GM12874 (cell line): ENCODE measurements around the gene CX3CL1.

ENCODE experiments used
- TF ChIP-seq, protein P1 (sequence below): IDR thresholded peaks from 2 replicates; pipeline ENCODE4 v1.5.1; 2011; ENCODE audit warnings: low read depth, mild to moderate bottlenecking, control low read depth, low read length, moderate library complexity; ENCODE audit not compliant: insufficient read depth

The CX3CL1 gene

DNA sequence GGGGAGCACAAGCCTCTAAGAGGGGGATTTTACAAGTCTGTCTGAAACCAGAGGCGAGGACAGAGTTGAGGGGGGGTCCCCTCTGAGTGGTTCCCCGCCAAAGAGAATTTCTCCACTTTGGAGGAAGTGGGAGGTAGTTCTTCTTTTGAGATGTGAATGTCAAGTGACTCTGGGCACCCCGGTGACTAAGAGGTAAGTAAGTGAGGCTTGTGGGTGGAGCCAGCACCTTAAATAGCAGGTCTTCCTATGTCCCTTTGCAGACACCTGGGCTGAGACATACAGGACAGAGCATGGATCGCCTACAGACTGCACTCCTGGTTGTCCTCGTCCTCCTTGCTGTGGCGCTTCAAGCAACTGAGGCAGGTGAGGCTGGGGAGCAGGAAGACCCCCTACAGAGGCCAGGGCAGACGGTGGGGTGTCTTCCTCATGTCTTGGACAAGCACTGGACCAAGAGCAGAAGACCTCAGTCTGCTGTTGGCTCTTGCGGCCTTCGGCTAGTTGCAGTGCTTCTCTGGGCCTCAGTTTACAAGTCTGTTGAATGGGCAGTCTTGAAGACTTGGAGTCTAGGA is 13.7 kb upstream of the CX3CL1 start, which contains the start of gene CCL22:
Gene CCL22 (plus strand): TSS at position 257 of the 569 bp plus-strand sequence. CDS start 34 bp downstream, at position 291.
- TF ChIP-seq, protein P1, sequence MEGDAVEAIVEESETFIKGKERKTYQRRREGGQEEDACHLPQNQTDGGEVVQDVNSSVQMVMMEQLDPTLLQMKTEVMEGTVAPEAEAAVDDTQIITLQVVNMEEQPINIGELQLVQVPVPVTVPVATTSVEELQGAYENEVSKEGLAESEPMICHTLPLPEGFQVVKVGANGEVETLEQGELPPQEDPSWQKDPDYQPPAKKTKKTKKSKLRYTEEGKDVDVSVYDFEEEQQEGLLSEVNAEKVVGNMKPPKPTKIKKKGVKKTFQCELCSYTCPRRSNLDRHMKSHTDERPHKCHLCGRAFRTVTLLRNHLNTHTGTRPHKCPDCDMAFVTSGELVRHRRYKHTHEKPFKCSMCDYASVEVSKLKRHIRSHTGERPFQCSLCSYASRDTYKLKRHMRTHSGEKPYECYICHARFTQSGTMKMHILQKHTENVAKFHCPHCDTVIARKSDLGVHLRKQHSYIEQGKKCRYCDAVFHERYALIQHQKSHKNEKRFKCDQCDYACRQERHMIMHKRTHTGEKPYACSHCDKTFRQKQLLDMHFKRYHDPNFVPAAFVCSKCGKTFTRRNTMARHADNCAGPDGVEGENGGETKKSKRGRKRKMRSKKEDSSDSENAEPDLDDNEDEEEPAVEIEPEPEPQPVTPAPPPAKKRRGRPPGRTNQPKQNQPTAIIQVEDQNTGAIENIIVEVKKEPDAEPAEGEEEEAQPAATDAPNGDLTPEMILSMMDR, result no peak

DNA sequence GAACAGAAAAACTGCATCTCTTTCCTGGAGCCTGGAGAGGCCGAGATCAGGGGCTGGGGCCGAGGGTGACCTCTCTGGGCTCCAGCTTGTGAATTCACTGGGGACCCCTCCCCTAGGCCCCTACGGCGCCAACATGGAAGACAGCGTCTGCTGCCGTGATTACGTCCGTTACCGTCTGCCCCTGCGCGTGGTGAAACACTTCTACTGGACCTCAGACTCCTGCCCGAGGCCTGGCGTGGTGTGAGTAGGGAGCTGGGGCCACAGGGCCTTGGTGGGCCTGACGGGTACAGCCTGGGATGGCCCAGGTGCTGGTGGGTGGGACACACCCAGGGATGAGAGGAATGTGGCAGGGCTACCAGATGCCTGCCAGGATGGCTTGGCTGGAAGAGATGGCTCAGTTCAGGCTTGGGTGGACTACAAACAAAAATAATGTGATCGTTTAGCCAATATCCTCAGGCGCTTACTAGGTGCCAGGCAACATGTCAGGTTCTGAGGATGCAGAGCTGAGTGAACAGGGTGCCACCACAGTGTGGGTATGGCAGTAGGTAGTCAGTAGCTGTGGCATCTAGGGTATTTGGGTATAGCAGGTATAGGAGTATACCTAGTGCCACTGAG is 11.9 kb upstream of the CX3CL1 start:
- TF ChIP-seq, protein P1, result no peak

DNA sequence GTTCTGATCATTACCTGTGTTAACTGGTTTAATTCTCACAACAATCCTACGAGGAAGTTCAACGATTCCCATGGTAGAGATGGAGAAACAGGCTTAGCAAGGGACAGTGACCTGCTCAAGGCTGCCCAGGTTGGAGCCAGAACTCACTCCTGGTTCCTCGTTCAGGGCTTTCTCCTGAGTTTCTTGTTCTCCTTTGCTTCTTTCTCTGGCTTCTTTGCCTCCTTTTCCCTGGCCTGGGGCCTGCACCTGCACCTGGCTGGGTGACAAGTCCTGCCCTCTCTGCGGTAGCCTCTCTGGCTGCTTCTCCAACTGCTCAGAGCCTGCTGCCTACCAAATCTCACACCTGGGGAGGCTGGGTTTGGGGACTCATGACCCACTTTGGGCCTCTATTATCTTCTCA is 10.9 kb upstream of the CX3CL1 start:
- TF ChIP-seq, protein P1, result no peak

DNA sequence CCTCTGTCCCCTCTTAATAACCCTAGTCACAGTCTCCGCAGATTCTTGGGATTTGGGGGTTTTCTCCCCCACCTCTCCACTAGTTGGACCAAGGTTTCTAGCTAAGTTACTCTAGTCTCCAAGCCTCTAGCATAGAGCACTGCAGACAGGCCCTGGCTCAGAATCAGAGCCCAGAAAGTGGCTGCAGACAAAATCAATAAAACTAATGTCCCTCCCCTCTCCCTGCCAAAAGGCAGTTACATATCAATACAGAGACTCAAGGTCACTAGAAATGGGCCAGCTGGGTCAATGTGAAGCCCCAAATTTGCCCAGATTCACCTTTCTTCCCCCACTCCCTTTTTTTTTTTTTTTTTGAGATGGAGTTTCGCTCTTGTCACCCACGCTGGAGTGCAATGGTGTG is 8.1 kb upstream of the CX3CL1 start:
- TF ChIP-seq, protein P1, result no peak

DNA sequence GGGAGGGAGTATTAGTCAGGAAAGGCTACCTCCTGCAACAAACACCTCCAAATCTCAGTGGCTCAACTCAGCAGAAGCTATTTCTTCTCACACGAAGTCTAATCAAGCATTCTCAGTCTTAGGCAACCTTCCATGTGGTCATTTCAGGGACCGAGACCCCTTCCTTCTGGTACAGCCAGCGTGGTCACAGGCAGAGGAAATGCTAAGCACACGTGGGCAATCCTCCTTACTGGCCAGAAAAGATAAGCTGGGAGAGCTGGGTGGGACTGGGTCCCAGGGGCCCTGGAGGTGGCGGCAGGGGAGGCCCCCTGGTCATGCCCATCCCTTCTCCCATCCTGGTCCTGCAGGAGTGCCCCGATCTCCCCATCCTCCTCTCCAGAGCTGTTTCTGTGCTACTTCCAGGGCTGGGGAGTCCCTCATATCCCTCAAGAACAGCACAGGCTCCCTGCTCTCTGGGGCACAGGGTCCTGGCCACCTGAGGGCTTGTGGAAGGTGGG is 5.7 kb upstream of the CX3CL1 start:
- TF ChIP-seq, protein P1, result no peak

DNA sequence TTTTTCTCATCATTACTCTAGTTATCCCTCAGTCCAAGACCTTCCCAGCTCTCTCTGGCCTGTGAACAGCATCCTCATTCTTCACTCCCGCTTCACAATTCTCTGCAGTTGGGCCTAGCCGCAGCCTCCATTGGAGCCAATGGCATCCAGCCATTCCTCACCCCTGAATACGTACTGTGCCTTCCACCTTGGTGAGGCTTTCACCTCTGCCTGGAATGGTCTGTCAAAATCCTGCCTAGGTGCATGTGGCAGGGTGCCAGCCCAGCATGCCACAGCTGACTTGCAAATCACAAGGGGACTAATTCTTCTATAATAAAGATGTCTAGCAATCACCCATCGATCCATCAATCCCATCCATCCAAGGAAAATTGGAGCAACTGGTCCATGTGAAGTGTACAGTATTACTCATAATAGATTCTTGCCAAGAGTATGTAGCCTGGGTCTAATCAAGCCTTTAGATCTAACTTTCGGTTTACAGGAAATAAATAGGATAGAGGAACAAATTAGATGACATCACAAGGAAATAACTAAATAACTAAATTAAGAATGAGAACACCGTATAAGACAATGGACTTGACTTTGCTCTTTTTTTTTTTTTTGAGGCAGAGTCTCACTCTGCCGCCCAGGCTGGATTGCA is 5.1 kb upstream of the CX3CL1 start:
- TF ChIP-seq, protein P1, result no peak

DNA sequence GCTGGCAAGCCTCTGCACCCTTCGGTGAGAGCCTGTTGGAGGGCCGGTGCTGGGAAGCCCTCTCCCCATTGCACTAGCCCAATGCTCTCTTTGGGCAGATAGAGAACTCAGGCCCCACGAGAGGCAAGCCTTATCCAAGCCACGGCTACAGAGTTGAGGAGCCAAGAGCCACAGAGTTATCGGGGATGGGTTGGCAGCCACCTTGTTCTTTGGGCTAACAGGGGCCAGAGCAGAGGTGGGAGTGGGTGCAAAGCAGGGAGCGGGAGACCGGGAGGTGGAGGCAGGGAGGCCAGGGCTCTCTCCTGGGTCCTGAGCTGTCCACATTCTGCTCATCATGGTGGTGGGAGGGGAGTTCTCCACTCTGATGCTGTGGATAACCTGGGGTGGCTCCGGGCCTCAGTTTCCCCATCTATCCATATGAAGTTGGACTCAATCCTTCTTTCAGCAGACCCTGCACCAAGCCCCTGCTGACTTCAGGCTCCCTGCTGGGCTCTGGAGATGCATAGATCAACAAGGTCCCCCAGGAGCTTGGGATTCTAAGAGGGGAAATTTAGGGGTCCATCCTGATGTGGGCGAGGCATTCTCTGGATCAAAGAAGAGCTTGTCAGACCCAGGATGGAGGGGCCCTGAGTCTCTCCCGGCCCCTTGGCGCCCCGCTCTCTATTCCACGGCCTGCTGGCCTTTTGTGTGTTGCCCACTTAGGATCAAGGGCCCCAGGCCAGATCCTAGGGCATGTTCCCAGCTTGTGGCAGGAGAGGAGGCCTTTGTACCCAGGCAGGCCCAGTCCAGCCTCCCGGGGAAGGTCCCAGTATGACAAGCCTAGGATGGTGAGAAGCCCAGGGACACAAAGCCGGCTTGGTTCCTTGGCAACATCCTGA is 557 bp upstream of the CX3CL1 start:
- TF ChIP-seq, protein P1, result no peak
